ENCODE data around the gene WRAP73.

Gene WRAP73

DNA sequence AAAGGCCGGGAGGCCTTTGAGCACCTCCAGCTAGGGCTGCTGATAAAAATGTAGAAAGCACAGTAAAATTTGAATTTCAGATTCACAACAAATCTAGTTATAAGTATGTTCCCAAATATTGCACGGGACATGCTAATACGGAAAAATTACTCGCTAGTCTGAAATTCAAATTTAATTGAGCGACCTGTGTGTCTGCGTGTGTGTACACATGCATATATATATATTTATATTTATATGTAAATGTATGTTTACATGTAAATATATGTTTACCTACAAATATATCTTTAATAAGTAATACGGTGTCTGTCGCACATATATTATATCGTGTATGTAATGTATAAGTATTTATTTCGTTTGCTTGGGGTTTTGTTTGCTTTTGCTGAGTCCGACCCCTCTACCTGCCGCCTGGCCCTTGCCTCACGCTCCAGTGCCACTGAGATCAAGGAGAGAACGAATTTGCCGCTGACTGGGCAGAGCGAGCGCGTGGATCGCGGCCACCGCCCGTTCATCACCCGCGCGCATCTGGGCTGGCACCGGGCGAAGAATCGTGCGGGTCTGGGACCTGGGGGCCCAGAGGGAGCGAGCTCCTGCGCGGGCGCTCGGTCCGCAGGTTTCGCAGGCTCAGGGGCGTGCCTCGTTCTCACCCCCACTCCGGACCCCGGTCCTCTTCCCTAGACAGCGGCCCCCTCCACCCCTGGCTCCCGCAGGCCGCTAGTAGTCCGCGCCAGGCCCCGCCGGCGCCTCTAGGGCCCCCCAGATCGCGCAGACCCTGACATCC is 534 bp upstream of the WRAP73 start:
- DNase-seq (ENCODE audit: low read depth in 3 of 3): peak in 1 of 3 experiments; percentile 8

DNA sequence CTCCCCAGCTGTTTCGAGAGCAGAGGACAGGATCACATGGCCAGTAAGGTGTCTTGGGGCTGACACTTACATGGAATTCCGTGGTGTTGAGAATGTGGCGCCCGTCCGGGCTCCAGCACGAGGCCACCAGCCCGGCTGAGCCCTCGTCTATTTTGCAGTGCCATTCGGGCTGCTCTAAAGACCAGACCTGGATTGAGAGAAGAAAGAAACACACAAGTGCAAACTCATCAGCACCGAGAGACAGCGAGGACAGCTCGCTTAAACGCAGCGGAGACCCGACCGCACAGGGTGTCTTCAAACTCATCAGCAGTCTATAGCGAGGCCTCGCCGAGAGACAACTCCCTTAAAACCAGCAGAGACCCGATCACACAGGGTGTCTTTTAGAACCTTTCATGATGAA is 3.3 kb downstream of the WRAP73 start:
- DNase-seq (ENCODE audit: low read depth in 3 of 3): no peak

DNA sequence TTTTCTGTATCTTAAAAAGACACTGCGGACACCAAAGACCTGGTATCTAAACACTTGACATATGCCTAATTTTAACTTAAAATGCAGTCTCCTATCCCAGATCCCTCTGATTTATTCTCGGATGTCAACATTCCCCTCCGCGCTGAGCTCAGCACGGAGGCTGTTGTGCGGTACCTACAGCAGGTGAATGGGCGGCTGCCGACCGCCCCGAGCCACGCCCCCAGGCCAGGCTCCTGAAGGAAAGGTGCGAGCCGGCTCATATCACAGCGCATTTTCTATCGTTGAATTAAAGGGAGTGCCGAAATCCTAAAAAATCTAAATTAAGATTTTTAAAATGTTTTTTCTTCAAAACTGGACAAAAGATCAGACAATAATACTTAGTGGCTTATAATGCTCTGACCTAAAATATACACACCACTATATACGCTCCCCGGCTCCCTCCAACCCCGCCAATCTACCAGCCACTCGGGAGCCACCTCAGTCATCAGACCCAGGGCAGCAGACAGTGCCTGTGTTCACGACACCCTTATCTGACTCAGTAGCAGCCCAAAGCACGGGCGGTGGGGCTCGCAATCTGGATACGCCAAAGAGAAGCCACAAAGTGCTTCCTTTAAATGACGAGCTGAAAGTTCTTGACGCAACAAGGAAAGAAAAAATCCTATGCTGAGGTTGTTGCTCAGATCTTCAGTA is 4.1 kb downstream of the WRAP73 start:
- no peak for DNase-seq (ENCODE audit: low read depth in 3 of 3)

DNA sequence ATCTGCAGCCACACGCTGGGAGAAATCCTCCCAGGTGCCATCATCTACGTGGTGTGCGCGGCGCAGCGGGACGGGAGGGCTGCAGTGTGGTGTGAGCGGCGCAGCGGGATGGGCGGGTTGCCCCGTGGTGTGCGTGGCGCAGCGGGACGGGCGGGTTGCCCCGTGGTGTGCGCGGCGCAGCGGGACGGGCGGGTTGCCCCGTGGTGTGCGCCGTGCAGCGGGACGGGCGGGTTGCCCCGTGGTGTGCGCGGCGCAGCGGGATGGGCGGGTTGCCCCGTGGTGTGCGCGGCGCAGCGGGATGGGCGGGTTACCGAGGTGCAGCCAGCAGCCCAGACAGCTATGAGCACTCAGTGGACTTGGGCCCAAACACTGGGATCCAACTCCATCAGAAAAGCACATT is 4.7 kb downstream of the WRAP73 start:
- no peak for DNase-seq (ENCODE audit: low read depth in 3 of 3)

DNA sequence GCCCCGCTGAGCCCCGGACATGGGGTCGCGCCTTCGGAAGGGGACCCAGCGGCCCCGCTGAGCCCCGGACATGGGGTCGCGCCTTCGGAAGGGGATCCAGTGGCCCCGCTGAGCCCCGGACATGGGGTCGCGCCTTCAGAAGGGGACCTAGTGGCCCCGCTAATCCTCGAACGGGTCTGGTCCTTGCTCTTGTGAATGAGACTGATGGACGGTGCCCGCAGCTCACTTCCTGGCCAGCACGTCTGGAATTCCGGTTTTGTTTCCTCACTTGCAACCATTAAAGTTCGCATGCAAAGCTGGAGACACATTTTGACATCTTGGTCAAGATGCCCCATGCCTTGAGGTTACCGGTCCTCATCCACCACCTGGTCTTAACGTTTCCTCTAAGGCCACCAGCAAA is 5.6 kb downstream of the WRAP73 start:
- DNase-seq (ENCODE audit: low read depth in 3 of 3): no peak

DNA sequence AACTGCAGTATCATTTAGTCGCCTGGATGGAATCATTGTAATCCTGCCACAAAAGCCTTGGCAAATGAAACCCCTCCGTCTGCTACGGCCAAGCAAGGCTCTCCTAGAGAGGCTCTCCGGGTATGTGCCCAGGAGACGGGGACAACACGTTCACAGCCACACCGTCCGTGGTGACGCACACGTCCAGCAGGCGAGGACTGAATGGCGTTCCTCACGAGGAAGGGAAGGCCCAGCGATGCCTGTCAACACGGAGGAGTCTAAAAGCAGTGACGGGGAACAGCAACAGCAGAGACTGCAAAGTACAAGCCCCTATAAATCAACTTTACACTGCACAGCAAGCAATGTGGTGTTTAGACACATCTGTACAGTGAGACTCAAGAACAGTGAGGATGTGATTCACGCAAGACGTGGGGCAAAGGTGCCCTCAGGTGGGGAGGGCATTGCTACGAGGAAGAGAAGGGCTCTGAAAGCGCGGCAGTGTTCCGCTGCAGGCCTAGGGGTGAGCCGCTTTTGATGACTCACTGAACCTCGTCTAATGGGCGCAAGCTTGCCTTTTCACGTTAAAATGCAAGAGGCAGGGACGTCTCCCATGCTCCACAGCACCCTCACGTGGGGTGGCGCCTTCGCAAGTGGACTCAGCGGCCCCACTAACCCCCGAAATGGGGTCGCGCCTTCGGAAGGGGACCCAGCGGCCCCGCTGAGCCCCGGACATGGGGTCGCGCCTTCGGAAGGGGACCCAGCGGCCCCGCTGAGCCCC is 6.8 kb downstream of the WRAP73 start:
- DNase-seq (ENCODE audit: low read depth in 3 of 3): no peak

DNA sequence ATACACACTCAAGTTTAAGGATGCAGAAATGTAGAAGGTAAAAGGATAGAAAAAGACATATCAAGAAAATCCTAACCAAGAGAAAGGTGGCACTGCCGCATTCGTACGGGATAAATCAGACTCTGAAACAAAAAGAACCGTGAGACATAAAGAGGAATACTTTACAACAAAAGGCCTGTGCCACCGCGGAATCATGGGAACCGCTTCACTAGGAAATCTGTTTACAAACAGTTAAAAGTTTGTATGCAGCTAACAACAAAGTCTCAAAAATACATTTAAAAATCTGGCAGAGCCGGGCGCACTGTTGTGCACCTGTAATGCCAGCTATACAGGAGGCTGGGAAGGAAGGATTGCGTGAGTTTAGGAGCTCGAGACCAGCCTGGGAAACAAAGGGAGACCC is 8.1 kb downstream of the WRAP73 start:
- no peak for DNase-seq (ENCODE audit: low read depth in 3 of 3)

DNA sequence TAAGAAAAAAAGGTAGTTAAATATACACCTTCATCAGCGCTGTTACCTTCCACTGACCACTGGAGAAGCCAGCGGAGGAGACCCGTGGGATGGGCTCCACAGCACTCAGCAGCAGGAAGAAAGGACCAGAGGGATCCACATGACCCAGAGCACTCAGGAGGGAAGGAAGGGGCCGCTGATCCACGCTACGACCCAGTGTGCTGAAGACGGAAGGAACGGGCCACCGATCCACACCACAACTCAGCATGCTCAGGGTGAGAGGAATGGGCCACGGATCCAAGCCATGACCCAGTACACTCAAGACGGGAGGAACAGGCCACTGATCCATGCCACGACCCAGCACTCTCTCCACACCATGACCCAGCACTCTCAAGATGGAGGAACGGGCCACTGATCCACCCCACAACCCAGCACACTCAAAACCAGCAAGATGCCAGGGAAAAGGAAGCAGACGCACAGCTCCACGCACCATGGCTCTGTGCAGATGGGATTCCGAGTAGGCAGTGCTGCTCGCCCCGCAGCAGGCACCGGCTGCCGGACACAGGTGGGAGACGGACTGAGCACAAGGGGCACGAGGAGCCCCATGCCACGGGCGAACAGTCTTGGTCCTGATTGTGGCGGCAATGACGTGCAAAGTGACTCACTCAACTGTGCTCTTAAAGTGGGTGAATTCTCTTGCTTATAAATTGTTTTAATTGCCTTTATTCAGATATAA is 8.7 kb downstream of the WRAP73 start:
- no peak for DNase-seq (ENCODE audit: low read depth in 3 of 3)

DNA sequence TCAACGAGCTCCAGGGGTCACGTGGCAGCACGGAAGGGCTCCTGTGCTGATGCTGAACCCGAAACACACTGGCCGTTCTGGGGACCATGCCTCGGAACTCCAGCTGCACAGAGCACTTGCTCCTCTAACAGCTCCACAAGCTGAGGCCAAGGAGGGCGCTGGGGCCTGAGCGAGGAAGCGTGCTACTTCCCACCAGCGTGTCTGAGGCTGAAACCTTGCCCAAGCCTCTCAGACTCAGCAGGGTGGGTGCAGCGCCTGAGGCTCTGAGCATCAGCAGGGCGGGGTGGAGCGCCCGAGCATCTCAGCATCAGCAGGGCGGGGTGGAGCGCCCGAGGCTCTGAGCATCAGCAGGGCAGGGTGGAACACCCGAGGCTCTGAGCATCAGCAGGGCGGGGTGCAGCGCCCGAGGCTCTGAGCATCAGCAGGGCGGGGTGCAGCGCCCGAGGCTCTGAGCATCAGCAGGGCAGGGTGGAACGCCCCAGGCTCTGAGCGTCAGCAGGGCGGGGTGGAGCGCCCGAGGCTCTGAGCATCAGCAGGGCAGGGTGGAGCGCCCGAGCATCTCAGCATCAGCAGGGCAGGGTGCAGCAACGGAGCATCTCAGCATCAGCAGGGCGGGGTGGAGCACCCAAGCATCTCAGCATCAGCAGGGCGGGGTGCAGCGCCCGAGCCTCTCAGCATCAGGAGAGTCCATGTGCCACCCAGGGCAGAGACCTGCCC is 9.6 kb downstream of the WRAP73 start:
- no peak for DNase-seq (ENCODE audit: low read depth in 3 of 3)

DNA sequence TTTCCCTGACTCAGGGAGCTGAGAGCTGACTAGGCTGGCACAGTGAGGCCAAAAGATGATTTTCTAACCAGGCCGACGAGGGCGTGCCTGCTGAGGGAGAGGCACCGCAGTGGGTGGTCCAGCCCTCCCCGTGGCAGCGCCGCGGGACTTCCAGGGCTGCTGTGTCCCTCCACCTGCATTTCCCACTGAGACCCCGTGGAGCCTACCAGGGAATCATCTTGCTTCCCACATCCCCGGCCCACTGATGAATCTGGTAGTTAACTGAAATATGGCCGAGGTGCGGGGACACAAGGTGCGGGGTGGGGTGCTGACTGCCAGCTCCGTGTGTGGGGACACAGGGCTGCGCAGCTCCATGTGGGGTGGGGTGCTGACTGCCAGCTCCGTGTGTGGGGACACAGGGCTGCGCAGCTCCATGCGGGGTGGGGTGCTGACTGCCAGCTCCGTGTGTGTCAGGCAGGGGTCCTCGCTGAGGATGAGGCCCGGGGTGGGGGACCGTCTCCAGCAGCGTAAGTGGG is 10.4 kb downstream of the WRAP73 start:
- no peak for DNase-seq (ENCODE audit: low read depth in 3 of 3)

DNA sequence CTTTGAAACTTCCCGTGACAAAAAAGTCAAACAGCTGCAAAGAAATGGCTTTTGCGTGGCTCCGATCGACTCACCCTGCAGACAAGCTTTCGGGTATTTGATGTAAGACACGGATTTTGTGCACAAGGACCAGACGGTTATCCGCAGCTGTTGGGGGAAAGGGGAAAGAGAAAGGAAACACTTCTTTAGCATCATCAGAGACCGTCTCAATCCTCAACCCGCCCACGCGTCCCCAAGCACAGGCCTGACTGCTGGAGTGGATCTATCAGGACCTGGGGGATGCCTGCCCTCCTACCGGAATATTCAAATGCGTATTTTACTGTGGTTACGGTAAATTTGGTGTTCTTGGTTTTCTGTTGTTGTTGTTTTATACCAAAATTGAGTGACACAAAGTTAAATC is 11.2 kb downstream of the WRAP73 start:
- no peak for DNase-seq (ENCODE audit: low read depth in 3 of 3)

DNA sequence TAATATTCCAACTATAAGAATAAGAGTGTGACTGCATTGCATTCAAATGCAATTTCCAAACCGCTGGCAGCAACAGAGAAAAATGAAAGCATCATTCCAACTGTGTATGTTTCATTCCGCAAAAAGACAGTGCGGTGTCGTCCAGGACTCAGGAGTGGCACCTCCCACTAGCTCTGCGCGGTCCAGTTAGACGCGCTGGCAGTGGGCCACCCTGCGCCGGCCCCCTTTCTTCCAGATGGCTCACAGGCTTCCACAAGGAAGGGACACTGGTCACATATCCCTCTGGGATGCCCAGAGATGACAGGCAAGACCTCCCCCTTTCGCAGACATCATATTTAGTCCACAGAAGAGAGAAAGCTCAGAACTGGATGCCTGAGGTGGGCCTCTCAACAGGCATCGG is 11.9 kb downstream of the WRAP73 start:
- no peak for DNase-seq (ENCODE audit: low read depth in 3 of 3)

DNA sequence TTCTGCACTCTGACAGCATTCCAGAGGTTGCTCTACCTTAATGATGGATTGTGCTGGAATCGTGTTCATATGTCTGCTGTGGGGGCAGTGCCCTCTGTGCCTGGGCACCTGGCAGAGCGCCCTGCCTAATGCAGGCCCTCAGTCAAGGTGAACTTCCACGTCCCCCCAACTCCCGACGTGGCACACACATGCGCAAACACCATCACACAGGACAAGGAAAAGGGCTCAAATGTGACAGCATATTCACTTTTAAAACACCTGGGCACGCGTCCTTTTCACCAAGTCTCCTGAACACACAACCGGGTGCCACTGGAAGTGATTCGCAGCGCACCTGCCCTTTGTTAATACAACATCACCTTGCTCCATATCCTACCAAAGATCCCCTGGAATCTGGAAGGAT is 13.4 kb downstream of the WRAP73 start:
- DNase-seq (ENCODE audit: low read depth in 3 of 3): no peak

DNA sequence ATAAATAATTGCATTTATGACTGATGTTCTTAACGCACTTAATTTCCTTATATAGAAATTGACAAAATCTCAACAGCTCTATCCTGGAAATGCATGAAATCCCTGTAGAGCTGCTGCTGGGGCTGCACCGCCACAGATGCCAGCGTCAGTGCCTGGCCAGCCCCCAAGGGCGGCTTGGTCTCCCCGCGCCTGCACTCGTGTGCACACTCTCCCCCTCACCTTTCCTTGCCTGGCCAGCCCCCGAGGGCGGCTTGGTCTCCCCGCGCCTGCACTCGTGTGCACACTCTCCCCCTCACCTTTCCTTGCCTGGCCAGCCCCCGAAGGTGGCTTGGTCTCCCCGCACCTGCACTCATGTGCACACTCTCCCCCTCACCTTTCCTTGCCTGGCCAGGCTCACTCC is 13.8 kb downstream of the WRAP73 start:
- DNase-seq (ENCODE audit: low read depth in 3 of 3): no peak

DNA sequence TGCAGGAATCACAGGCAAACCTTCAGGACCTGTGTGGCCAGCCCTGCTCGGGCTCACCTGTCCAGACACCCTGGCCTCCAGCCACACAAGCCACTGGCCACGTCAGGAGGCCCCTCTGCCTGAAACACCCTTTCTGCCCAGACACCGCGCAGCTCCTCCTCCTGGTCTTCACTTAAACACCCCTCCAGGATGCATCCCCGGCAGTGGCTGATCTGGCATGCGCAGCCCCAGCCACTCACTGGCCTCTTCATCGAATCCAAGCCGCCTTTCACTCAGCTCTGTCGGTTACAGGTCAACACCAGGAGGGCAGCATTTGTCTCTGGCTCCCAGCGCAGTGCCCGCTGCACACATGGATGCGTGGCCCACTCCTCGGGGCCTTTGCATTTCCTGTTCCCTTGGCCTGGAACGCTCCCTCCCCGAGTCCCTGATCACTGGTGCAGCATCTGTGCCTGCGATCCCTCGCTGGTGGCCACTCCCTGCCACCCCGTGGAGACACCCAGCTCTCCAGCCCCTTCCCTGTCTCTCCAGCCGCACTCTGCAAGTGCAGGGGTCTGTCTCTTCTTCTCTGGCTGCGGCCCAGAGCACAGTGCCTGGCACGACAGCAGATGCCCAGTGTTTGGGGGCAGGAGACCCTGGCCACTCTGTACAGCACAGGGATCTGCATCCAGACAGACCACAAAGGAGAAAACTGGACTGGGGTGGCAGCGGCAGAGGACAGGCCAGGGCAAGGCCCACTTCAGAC is 15.7 kb downstream of the WRAP73 start:
- no peak for DNase-seq (ENCODE audit: low read depth in 3 of 3)

DNA sequence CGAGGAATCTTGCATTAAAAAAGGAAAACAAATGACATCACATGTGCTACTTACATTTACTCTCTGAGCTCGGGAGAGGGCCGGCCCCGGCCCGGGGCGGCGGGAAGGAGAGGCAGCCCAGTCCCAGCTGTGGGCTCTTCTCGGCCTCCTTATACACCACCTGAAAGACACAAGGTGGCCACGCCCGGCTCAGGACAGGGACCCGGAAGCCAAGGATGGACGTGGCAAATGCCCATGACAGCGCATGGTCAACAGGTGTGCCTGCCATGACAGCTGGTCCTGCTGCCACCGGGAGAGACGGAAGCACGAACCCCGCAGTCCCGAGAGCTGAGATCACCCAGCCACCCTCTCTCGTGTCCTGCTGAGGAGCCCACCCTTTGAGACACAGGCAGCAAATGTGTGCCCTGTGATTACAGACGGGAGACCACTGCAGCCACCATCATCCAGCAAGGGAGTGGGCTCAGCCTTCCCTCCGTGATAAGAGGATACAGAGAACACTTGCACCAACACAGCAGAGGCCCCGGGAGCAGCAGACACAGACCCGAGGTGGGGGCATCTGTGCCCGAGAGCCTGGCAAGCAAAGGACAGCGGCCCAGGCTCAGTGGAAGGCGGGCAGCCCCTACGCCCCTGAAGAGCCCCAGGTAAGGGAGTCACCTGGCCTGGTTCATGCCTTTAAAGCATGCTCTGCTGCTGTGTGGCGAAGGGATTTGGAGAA is 16.4 kb downstream of the WRAP73 start:
- no peak for DNase-seq (ENCODE audit: low read depth in 3 of 3)

DNA sequence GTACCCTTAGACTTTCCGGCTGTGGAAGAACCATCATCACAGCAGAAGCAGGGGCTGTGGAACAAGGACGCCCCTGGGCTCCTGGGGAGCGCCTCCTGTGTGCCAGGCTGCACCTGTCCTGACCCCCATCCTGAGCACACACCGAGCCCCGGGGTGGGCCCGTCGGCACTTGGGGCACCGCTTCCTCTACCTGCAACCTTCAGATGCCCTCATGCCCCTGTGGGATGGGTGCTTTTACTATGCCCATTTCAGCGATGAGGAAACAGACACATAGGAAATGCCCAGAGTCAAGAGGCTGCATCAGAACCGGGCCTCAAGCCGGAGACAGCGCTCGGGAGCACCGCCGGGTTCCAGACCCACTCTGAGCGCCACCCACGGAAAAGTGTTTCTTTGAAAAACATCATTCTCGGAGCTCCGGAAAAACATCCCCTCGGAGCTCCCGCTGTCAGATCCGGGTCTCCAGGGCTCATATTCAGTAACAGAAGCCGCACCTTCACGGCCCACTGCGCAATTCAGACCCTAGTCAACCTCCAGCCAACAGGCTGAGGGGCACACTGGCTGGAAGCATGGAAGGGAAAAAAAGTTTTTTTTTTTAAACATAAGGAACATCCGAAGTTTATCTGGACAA is 17.1 kb downstream of the WRAP73 start:
- no peak for DNase-seq (ENCODE audit: low read depth in 3 of 3)

DNA sequence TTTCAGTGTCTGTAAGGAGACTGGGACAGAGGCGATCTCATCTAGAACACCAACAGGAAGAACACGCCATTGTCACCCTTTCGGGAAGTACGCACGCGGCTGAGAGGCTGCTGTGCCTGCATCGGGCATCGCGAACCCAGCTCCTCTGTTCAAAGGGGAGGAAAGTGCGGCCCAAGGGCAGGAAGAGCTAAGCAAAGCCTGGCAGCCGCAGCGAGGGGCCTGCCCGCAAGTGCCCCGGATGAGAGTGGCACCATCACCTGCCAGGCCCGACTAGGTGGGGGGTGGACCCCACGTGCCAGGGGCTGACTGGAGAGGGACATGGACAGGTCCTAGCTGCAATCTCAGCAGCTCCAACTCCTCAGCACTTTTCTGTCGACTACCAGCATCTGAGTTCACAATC is 17.6 kb downstream of the WRAP73 start:
- DNase-seq (ENCODE audit: low read depth in 3 of 3): no peak
